DND-41 (cell line): ENCODE measurements around the gene PCDHGA1.

Experiments
- CTCF ChIP-seq: IDR thresholded peaks from 2 replicates; pipeline ENCODE4 v1.5.1; 2012; ENCODE audit warnings: borderline replicate concordance, low read length, moderate library complexity, mild to moderate bottlenecking; ENCODE audit not compliant: poor library complexity, severe bottlenecking; ENCODE audit errors: extremely low read depth
- EZH2 ChIP-seq: IDR thresholded peaks from 3 replicates; pipeline ENCODE4 v1.6.1; 2012; ENCODE audit warnings: borderline replicate concordance, low read depth, mild to moderate bottlenecking, moderate library complexity, low read length, inconsistent platforms; ENCODE audit not compliant: severe bottlenecking

- TF ChIP-seq CTCF: no peak
- no peak for TF ChIP-seq EZH2
These were observed 106.9 kb downstream of the PCDHGA1 start for GRCh38 chr5:141437221-141437620.
